C4-2B (cell line): ENCODE measurements around the gene GRIN2D.

Source experiments
- H3K27ac ChIP-seq: fragments of 450-650 bp; 2 replicates; pipeline ENCODE4 v1.5.1; 2017
- CTCF ChIP-seq: fragments of 450-650 bp; conservative IDR thresholded peaks from 2 replicates; pipeline ENCODE4 v1.5.1; 2017; ENCODE audit warnings: mild to moderate bottlenecking
- ZFX ChIP-seq: fragments of 450-650 bp; IDR thresholded peaks from 2 replicates; pipeline ENCODE4 v1.6.1; 2017

The GRIN2D gene

DNA sequence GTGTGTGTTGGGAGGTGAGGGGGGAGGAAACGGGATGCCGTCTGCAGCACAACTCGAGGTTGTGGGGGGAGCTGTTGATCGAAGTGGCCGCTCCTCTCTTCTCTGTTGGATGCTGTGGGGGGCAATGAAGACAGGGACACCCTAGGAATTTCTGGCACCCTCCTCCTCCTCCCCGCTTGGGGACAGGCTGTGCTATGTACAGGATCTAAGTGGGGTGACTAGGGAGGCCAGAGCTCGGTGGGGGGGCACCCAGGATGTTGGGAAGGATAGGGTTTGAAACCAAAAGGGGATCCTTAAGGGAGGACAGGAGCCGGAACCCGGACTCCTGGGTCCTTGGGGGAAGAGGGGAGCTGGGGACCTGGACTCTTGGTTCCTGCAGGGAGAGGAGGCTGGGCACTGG lies 2.0 kb downstream of the GRIN2D start:
- TF ChIP-seq ZFX (no peak), CTCF (no peak)

GRCh38 chr19:48396016-48396823 lies 2.8 kb downstream of the GRIN2D start:
- TF ChIP-seq ZFX (no peak), CTCF (no peak)
- no peak overlapping the region for H3K27ac ChIP-seq

More for the DNA sequence above, 2.0 kb downstream of the GRIN2D start:
- H3K27ac ChIP-seq = no peak overlapping the region

GRCh38 chr19:48396824-48397176 lies 3.3 kb downstream of the GRIN2D start:
- TF ChIP-seq ZFX (no peak), CTCF (no peak)
- H3K27ac ChIP-seq = no peak overlapping the region

- no peak for TF ChIP-seq CTCF
- no peak for TF ChIP-seq ZFX
- peak overlapping the region; percentile 63 for H3K27ac ChIP-seq
Observed at GRCh38 chr19:48397263-48398101, 4.0 kb downstream of the GRIN2D start.

- TF ChIP-seq CTCF (no peak), ZFX (no peak)
- H3K27ac ChIP-seq = peak overlapping the region; percentile 63
Observed at GRCh38 chr19:48398102-48398374, 4.6 kb downstream of the GRIN2D start.

DNA sequence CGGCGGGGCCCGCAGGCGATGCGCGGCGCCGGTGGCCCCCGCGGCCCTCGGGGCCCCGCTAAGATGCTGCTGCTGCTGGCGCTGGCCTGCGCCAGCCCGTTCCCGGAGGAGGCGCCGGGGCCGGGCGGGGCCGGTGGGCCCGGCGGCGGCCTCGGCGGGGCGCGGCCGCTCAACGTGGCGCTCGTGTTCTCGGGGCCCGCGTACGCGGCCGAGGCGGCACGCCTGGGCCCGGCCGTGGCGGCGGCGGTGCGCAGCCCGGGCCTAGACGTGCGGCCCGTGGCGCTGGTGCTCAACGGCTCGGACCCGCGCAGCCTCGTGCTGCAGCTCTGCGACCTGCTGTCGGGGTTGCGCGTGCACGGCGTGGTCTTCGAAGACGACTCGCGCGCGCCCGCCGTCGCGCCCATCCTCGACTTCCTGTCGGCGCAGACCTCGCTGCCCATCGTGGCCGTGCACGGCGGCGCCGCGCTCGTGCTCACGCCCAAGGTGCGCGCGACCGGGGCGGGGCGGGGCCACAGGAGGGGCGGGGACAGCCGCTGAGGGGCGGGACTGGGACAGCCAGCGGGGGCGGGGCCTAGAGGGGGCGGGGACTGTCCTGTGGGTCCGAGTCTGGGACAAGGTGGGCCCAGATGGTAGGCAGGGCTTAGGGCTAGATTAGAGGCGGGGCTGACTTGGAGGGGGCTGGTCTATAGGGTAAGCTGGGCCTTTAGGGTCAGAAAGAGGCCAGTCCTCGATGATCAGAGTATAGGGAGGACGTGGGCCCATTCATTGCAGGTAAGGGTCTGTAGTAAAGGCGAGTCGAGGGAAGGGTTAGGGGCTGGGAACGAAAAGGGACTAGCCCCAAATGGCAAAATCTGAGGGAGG lies 5.1 kb downstream of the GRIN2D start:
- TF ChIP-seq ZFX = peak; percentile 70
- TF ChIP-seq CTCF = no peak
- H3K27ac ChIP-seq = peak overlapping the region; percentile 63
